LNCaP clone FGC (cell line): ENCODE measurements around the gene LZTFL1.

ENCODE experiments used
- DNase-seq: peaks from one replicate; pipeline ENCODE4 v3.0.0-alpha.2; 2011; ENCODE audit warnings: low read depth
- H3K4me3 ChIP-seq: 2 replicates; pipeline ENCODE4 v1.5.1; 2011; ENCODE audit warnings: mild to moderate bottlenecking, low read depth, low read length, control low read depth
- TF ChIP-seq, protein P1 (sequence below): IDR thresholded peaks from 2 replicates; pipeline ENCODE4 v1.5.1; 2012; ENCODE audit warnings: mild to moderate bottlenecking; ENCODE audit not compliant: control insufficient read depth, insufficient read depth; ENCODE audit errors: extremely low read depth

LZTFL1 gene

DNA sequence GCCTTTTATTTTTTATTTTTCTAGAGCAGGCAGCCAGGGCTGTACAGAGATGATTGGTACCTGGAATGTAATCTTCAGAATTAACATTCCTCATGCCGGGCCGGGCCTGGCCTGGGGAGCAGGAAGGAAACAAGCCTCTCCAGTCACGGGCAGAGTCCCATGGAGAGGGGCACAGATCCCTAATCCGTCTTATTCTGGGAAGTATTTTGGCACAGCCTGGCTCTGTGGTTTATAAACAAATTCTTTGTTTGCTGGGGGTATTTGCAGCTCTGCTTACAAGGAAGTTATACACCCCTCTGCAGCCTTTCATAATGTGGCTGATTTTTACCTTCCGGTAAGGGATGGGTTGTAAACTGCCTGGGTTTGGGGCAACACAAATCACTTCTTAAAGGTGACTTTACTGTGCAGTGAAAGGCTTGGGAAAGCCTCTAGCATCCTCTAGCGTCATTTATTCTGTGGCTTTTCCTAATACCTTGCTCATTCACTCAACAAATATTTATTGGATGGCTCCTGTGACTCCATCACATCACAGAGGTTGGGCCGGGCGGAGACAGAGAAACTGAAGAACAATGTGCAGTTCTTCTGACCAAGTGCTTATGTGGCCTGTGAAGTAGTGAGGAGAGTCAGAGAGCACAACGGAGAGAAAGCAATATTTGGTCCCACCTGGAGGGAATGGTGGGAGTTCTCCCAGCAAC, 48.3 kb downstream of the LZTFL1 start:
- TF ChIP-seq, protein P1, sequence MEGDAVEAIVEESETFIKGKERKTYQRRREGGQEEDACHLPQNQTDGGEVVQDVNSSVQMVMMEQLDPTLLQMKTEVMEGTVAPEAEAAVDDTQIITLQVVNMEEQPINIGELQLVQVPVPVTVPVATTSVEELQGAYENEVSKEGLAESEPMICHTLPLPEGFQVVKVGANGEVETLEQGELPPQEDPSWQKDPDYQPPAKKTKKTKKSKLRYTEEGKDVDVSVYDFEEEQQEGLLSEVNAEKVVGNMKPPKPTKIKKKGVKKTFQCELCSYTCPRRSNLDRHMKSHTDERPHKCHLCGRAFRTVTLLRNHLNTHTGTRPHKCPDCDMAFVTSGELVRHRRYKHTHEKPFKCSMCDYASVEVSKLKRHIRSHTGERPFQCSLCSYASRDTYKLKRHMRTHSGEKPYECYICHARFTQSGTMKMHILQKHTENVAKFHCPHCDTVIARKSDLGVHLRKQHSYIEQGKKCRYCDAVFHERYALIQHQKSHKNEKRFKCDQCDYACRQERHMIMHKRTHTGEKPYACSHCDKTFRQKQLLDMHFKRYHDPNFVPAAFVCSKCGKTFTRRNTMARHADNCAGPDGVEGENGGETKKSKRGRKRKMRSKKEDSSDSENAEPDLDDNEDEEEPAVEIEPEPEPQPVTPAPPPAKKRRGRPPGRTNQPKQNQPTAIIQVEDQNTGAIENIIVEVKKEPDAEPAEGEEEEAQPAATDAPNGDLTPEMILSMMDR = peak; percentile 24; the same call in 1 of the 2 replicates
- H3K4me3 ChIP-seq = no peak overlapping the region
- DNase-seq = no peak

DNA sequence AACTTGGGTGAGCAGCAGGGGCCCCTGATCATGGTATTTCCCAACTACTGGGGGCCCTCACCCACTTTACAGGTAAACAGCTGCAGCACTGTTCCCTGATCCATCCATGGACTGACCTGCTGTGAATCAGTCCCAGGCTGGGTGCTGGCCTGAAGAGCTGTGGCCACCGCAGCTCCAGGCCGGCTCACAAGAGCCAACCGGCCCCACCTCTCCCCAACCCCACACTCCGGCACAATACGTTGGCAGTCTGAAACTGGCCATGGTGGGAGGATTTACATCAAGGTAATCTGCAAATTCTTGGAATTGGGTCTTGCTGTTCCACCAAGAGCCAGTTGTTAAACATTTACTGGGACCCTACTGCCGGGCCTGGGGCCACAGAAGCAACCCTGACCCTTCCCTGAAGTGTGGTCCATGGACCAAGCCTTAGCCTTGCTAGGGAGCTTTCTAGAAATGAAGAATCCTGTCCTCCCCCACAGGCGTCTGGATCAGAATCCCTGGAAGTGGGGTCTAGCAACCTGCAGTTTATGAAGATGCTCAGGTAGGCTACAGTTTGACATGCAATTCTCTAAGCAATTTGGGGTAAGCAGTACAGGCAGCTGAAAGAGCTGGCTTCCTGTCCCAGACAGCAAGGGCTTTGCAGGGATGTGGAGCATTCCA, 49.3 kb downstream of the LZTFL1 start:
- H3K4me3 ChIP-seq = no peak overlapping the region
- TF ChIP-seq, protein P1 = no peak
- DNase-seq = no peak

GRCh38 chr3:45792036-45792435, 49.9 kb downstream of the LZTFL1 start:
- TF ChIP-seq, protein P1 = no peak
- H3K4me3 ChIP-seq = no peak overlapping the region
- no peak for DNase-seq

- no peak overlapping the region for H3K4me3 ChIP-seq
- DNase-seq = no peak
Observed at GRCh38 chr3:45790596-45790995, 51.3 kb downstream of the LZTFL1 start.

DNA sequence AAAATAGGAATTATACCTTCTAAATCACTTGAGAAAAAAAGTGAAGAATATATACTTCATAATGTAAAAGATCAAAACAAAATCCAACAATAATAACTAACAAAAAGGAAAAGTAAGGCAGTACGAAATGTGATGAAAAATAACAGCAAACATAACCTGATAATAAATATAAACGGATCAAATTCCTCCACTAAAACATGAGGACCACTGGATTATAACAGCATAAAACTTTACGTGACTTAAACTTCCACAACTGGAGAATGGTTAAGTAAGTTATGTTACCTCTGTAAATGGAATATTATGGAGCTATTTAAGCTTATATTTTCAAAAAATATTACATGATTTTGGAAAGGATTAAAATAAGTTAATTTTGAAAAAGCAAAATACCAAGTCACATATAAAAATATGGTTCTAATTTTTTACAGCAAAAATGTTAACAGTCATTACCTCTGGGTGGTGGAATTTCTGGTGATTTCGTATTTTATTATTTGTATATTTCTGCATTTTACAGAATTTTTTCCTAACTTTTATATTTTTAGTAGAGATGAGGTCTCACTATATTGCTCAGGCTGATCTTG, 52.6 kb downstream of the LZTFL1 start:
- H3K4me3 ChIP-seq = no peak overlapping the region
- no peak for DNase-seq
- TF ChIP-seq, protein P1 = no peak

More at GRCh38 chr3:45790596-45790995, 51.3 kb downstream of the LZTFL1 start:
- TF ChIP-seq, protein P1 = no peak

- TF ChIP-seq, protein P1 = no peak
- H3K4me3 ChIP-seq = no peak overlapping the region
- DNase-seq = no peak
Observed at GRCh38 chr3:45787551-45787950, 54.4 kb downstream of the LZTFL1 start.
